ENCODE data around the gene ANKRD60.
A peak's percentile ranks its signal among the peaks of the same experiment; 100 is the strongest.

The ANKRD60 gene, protein sequence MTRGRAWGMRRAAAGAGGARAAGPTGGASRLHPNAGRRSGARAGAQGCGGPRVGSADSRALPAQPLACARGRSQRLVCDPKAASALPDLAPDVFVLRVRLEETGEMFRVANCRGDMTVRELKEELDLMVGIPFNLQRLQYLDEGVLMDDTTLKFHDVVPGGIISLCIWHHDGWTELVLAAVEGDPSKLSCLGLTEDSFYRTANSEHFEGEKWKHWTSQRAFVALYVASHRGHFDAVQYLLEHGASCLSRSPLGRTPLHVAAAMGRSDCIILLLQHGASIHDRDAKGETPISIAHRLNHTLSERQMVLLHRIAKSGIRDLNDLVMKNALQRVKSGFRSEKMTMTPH

DNA sequence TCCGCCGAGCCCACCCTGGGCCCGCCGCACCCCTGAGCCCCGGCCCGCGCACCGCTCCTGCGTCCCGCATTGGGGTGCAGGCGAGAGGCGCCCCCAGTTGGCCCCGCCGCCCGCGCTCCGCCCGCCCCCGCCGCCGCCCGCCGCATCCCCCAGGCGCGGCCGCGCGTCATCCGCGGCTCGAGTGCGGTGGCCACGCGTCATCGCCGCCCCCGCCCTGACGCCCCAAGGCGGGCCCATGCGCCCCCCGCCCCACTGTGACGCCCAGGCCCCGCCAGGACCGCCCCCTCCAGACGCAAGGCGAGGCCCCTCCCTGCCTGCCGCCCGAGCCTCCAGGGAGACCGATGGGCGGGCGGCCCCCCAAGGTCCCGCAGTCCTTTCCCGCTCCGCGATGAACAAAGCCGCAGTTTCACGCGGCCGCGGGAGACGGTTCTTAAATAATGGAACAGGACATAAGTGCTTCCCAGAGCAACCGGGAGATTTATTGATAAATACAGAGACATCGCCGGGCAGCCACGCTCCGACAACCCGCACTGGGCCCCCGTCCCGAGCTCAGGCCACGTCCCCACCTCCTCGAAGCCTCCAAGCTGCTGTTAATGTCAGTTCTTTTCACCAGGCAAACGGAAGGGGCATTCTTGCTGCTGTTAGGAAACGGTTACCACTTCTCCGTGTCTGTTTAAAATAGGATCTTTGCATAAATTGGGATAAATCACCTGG is at the start of gene ANKRD60:
Gene ANKRD60 (minus strand): TSS at position 170 of the 714 bp plus-strand sequence. CDS start 0 bp downstream, at position 170.
- peak; percentile 75 for DNase-seq

DNA sequence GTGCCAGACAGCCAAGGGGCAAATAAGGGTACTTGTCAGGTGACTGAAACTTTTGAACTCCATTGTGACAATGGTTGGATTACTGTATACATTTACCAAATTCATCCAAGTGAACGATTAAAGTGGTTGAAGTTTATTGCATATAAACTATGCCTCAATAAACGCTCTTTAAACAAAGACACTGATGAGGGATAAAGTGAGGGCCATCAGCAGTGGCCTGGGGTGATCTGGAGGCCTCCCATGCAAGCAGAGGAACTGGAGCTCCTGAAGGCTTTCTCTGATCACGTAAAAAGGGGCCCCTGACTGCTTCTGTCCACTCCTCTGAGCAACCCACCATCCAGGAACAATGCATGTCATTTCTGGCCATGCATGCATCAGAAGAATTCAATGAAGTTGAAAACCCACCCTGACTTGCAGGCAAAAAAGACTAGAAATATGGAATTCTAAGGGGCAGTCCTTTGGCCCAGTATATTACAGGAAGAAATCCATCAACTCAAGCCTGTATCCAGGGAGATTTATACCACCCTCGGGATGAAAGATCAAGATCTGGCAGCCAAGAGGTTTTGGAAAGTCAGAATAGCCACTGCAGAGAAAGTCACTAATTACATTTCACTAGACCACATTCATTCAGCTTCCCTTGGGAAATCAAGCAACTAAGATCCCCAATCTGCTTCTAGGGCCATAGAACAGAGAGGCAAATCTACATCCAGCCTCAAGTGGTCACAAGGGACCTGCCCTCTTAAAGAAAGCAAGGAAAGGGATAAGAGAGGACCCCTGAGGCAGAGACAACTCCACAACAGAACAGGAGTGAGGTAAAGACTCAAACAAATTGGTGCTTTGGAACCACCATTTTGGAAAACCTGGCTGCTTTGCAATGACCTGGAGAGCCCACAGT is 49.4 kb upstream of the ANKRD60 start:
- DNase-seq: no peak

DNA sequence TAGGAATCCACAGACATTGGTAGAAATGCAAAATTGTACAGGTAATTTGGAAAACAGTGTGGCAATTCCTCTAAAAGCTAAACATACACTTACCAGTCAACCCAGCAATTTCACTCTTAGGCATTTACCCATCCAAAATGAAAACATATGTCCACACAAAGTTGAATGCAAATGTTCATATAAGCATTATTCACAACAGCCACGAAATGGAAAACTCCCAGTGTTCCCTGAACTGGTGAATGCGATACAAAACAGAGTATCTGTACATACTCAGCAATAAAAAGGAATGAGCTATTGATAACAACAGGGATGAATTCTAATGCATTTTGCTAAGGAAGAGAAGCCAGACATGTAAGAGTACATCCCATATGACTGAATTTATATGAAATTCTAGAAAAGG is 48.7 kb upstream of the ANKRD60 start:
- DNase-seq: no peak

DNA sequence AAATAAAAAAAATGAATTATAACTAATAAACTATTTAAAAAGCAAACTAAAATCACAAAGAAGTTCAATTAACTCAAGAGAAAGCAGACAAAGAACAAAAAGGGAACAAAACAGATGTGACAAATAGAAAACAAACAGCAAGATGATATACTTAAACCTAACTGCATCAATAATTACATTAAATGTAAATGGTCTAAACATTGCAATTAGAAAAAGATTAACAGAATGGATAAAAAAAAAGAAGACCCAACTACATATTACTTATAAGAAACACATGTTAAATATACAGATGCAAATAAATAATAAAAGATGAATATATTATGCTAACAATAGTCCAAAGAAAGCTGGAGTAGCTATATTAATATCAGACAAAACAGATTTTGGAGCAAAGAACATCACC is 45.9 kb upstream of the ANKRD60 start:
- DNase-seq: no peak

DNA sequence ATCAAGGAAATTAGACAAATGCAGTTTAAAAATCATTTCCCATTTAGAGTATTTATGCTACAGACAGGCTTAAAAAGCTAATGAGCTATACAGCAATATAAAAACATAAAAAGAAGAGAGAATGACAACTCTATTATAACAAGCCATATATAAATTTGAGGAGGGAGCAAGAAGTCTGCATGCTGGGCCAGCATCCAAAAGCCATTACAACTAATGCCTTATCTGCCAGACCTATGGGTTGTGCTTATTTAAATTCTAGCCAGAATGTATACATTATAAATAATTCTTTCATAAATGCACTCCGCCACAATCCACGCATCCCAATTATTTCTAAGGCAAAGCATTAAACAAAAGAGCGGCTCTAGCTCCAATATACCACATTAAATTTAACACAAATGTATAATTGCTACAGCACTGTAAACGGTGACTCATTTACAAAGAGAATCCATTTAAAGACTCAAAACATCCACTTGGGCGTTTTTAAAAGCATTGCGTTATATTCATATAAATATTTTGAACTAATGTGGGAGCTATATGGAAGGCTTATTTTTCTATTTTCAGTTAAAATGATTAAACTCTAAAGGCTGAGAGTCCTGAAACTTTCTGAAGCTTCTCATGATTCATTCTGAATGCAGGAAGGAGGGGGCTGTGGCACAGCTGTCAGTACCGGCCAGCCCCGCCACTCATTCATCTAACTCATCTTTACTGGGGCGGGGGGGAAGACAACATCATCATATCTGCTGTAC is 43.3 kb upstream of the ANKRD60 start:
- peak; percentile 68 for DNase-seq

DNA sequence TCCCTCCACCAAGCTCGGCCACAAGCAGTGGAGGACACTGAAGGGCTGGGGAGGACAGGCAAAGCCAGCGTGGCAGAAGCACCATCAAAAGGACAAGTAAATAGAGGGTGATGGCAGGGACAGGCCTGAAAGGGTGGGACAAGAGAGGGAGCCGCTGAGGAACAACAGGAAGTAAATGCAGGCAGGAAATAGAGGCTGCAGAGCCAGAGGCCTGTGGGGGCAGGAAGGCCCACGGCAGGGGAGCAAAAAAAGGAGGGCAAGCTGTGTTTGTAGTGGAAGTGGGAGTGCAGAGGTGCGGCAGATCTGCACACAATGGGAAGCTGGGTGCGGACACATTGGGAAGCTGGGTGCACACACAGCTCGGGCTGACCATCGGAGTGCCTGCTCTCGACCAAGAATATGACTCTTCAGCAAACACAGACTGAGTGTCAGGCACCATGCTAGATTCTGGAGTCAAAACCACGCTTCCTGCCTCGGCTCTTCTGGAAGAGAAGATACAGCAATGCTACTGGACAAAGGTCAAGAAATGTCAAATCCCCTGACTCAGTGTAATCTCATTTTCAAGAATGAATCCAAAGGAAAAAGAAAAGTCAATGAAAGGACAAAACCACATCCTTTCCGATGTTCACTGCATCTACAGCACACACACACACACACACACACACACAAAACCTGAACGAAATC is 40.6 kb upstream of the ANKRD60 start:
- no peak for DNase-seq

DNA sequence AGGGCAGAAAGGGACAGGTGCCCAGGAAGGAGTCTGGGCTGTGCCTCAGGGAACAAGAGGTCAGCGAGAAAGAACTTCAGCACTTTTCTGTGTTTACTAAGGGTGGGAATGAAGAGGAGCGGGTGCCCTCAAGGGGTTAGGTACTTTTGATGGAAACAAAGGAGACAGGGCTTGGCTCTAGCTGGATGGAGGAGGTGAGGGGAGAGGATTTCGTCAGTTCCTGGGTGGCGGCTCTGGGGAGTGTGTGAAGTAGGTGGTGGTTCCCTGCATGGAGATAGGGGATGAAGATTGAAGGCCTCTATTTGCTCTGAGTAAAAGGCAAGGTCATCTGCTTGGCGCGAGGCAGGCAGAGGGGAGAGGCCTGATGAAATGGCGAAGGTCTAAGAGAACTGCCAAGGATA is 40.0 kb upstream of the ANKRD60 start:
- no peak for DNase-seq

DNA sequence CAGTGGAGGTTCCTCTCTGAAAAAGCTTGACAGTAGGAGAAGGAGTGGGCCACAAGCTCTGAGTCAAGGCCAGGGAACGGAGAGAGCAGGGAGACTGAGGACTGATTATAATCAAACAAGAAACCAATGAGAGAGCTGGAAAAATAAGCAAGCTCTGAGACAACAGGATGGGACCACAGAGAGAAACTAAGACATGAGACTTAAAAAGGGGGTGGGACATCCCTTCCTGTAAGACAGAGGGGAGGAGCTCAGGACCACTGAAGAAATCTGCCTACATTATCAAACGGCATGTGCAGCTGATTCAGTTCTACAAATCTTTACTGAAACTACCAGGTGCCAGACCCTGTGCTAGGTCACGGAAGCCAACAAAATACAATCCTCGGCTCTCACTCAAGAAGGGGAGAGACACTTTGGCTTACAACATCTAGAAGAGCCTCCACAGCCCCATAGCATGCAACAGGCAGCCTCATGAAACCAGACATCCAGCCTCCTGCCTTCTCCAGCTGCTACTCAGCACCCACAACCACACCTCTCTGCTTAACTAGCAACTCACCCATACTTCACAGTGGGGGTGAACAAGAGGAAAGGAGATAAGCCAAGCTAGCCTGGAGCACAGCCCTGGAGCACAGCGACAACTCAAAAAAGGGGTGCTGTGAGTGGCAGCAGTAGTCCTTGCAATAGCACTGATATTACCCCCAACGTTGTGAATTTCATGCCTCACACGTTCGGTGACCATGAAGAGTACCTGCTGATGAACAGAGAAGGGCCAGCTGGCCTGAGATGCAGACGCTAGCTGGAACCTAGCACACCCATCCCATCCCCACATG is 39.1 kb upstream of the ANKRD60 start:
- no peak for DNase-seq

DNA sequence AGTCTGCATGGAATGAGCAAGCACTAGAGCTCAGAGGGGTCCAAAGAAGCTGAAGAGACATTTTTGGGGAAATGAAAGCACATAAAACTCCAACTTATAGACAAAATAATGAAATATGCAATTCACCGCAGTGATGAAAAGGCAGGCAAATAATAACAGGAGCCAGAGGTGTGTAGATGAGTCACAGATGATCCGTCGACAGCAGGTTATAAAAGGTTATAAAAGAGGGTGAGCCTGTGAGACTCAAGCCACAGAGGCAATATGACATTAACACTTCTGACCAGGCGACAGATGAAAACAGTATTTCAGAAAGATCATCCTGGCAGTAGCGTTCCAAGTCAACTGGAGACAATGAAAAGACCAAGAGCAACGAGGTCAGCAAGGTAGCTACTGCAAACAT is 35.8 kb upstream of the ANKRD60 start:
- no peak for DNase-seq

DNA sequence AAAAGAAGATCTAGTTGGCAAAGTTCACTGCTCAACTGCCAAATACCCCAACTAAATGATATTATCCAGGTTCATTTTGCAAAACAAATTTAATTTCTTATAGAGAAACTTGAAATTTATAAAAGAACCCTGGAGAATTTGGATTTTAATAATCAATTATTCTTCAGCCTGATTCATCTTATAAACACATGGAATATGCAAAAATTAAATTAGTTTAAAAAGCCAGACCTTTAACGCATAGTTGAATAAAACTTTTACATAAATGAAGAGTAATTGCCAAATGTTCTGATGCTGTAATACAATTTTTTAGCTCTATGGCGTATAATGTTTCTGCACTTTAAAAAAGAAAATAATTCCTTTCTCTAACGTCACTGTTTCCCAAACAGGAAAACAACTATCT is 33.2 kb upstream of the ANKRD60 start:
- no peak for DNase-seq

DNA sequence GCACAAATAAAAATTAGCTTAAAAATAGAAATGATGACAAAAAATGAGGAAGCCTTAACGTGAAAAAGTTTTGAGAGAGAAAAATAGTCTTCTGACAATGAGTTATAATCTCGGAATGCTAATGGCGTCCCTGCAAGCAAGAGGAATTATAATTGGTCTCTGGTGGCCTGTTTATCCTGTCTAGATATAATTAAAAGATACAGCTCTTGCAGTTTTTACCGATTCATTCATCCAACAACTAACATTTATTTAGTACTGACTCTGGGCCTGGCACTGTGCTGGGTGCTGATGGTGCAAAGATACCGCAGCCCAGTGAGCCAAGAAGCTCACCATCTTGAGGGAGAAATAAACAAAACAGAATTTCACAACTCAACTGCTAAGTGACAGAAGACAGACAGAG is 31.6 kb upstream of the ANKRD60 start:
- DNase-seq: no peak

DNA sequence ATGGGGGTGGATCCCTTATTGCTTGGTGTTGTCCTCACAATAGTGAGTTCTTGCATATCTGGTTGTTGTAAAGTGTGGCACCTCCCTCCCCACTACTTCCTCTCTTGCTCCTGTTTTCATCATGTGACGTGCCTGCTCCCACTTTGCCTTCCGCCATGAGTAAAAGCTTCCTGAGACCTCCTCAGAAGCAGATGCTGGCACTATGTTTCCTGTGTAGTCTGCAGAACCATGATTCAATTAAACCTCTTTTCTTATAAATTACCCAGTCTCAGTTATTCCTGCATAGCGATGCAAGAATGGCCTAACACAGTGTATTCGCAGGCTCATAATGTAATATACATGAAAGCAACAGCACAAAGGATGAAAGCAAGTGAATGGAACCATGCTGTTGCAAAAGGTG is 28.4 kb upstream of the ANKRD60 start:
- DNase-seq: no peak

DNA sequence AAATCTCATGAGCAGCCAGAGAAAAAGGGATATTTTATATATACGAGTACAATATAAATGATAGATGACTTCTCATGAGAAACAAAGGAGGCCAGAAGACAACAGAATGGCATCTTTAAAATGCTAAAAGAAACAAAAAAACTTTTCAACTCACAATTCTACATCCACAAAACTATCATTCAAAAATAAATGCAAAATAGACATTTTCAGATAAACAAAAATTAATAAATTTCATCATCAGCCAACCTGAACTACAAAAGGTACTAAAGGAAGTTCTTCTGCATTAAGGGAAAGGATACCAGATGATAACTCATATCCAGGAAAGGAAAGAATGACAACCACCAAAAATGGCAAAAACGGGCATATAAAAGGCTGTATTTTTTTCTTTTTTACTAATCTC is 27.9 kb upstream of the ANKRD60 start:
- DNase-seq: no peak

DNA sequence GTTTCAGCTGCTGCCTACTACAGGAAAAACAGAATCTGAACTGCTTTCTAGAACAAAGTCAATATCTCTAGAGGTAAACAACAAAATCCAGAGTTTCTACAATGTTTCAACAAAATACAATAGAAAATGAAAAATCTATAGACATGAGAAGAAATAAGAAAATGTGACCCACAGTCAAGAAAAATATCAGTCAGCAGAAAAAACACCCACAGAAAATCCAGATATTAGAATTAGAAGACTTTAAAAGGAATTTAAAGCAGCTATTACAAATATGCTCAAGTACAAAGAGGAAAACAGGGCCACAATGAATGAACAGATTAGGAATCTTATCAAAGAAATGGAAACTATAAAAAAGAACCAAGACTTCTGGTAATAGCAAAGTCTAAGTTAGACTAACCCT is 26.4 kb upstream of the ANKRD60 start:
- DNase-seq: no peak

DNA sequence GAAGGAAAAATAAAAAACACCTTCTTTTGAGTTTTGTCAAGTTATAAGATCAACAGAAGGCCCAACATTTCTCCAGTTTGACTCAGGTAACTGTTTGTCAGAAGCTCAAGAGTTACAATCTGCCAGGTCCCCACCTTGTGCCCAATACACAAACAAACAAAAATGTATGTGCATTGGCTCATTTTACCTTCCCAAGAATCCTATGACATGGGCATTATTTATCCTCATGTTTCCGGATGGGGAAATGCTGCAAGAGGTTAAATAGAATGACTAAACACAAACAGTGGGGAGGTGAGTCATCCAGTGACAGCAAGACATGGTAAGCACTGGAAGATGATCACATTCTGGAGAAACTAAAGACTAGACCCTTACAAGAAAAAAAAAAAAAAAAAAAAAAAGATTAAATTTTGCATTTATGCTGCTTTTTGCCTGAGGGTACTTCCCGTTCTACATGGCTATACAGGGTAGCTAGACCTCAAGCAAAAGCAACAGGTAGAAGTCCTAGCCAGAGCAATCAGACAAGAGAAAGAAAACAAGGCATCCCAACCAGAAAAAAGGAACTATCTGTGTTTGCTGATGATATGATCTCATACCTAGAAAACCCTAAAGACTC is 23.6 kb upstream of the ANKRD60 start:
- no peak for DNase-seq

DNA sequence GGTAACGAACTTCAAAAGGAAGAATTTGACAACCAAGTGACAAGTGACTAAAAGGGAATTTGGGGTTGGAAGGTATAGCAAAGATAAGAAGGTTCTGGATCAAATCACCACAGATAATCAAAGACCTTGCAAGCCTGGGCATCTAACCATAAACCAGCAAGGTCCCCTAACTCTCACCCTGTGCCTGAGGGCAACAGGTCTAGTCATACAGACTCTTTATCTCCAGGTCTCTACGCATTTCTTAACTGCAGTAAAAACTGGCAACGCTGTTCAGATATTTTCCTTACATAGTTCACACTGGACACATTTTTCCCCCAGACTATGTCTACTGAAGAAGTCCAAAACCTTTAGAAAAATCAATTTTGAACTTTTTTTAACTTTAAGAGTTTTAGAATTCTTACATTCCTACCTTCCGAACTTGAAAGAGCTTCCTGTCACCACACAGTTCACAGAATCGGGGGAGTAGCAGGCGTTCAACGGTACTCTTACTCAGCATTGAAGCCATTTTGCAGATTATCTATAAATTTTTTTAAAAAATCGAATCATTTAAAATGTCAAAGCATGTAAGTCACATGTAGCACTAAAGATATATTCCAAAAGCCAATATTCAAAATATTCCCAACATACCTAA is 23.0 kb upstream of the ANKRD60 start:
- DNase-seq: no peak

DNA sequence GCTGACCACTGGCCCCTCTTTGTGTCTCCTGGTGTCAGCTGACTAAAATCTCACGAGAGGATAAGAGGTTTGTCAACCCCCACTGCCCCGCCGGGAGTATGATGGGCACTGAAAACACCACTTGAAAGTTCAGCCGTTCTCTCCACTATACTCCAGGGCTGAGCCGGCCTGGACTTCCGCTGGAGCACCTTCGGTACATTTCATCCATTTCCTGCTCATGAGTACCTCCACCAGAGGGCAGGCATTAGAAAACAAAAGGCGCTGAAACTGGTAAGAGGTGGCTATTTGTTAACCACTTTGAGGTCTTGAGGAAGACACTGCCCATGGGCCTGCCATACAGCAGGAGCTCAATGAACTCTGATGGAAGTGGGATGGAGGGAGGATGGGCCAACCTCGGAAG is 17.9 kb upstream of the ANKRD60 start:
- DNase-seq: no peak

DNA sequence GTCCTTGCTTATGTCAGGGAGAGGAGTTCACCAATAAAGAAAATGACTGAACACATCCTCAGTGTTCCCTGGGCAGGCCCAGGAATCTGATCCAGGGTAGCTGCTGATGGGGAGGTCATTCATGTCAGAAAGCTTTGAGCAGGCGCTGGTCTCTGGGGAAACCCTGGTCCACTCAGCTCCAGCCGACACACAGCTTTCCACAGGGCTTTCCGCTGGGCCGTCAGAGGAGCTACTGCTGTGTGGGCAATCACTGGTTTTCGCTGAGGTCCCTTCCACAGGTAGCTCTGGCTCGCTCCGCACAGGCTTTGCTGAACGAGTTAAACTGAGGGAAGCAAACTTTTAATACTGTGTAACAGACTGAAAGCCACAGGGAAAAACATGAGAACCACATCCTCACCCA is 17.5 kb upstream of the ANKRD60 start:
- no peak for DNase-seq

DNA sequence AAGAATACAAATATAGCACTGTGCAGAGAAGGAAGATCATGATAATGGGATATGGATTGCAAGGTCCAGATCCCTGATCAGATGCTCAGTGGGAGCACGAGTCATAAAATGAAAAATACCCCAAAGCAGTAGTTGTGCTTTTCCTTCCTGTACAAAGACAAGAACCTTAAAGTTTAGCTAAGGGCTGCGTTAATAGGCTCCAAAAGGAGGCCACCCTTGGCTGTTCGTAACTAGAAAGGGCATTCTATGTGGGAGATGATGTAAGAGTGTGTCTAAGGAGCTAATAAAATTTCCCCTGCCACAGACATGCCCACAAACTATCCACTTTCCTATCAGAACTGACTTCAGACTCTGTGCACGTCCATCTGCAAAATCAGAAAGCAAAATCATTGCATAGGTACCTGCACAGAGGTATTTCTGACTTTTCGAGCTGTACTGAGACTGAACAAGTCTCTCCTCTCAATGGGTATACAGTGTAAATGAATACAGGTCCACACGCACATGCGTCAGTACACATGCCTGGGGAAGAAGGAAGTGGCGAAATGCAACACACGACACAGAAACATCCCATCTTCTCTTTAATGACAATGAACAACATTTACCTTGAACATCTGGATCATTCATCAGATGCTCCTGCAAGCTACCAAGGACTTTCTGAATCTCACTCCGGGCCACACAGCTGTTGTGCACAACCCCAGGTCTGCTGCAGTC is 16.9 kb upstream of the ANKRD60 start:
- no peak for DNase-seq

Measured in activated effector memory CD4-positive, alpha-beta T cell treated with anti-CD3 and anti-CD28 coated beads, Interleukin-2, amount 50 U/mL, for 16 hours (primary cell).